HG03064 (cell line): ENCODE measurements around the gene STX3.
"Not testable (repeated sequence)": the region's sequence is repeated elsewhere in the genome, so short reads cannot be mapped to it uniquely, and the experiment has no call there.

Source experiments
- ATAC-seq: cut with Tn5 transposase; IDR thresholded peaks from one replicate; pipeline ENCODE4 v1.9.1; 2021; ENCODE audit warnings: low read depth; ENCODE audit not compliant: unreplicated experiment

The STX3 gene

DNA sequence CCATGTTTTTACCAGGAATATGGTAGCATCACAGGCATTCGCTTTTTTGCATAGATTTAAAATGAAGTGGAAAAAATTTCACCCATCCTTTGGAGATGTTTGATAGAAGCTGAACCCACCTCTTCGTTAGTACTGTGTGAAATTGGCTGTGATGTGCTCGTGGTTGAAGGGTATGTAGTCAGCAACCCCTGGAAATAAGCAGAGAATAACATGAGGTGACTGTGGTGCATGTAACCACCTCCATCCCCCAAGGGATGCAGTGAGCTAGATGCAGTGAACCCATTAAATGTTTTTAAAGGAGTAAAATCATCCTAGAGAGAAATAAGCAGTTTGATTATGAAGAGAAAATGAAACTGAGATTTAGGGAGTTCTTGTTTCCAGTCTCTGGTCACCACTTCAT is 74.2 kb downstream of the STX3 start:
- ATAC-seq, result no peak

- no peak for ATAC-seq
Observed at GRCh38 chr11:59833602-59834001, 78.4 kb downstream of the STX3 start.

GRCh38 chr11:59839615-59840014 is 84.4 kb downstream of the STX3 start:
- no peak for ATAC-seq

DNA sequence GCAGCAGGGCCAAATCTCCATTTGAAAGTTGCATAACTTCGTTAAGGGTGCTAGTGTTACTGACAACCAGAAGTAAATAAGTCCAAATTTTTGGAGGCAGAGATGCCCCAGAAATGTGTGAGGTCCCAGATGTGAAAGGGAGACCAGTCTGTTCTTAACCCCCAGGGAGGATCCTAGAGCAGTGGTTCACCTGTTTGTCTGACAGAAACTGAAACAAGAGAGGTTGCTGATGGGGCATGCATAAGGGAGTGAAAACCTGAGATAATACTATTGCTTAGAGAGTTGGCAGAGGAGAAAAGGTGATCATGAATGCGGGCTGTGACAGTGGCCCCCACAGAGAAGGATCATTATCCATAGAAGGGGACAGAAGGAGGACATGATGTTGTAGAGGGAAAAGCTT is 86.3 kb downstream of the STX3 start:
- no peak for ATAC-seq

GRCh38 chr11:59842316-59842715 is 87.1 kb downstream of the STX3 start:
- ATAC-seq, result no peak

DNA sequence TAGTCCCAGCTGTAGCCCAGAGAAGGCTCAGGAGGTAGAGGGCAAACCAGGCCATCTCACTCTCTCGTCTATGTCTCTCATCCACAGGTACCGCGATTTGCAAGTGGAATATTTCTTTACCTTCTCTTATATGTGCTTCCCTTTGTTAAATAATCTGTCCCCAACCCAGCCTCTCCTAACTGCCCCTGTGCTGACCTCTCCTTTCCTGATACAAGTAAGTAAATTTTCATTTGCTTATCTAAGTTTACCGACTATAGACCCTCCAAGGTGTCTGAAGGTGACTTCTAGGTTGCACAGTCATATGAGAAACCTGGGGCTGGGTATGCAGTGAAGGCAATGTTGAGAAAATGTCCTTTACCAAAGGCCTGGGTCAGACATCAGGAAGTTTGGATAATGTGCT is 90.2 kb downstream of the STX3 start, which contains the start of gene CBLIF:
Gene CBLIF, minus strand, starts transcription at position 101 of the 400 bp plus-strand sequence. Its CDS starts 46 bp downstream, at position 55.
- no peak for ATAC-seq

- no peak for ATAC-seq
Observed at GRCh38 chr11:59846556-59846955, 91.4 kb downstream of the STX3 start.

- ATAC-seq, result no peak
Observed at GRCh38 chr11:59847626-59848025, 92.5 kb downstream of the STX3 start.

- ATAC-seq, result not testable (repeated sequence)
Observed at GRCh38 chr11:59848439-59848838, 93.3 kb downstream of the STX3 start.

GRCh38 chr11:59849129-59849528 is 94.0 kb downstream of the STX3 start:
- ATAC-seq, result no peak

- ATAC-seq, result not testable (repeated sequence)
Observed at GRCh38 chr11:59849551-59849950, 94.4 kb downstream of the STX3 start.

GRCh38 chr11:59851416-59851815 is 96.2 kb downstream of the STX3 start:
- ATAC-seq, result not testable (repeated sequence)

- no peak for ATAC-seq
Observed at GRCh38 chr11:59854871-59855270, 99.7 kb downstream of the STX3 start.
